ENCODE results near the gene GNAI1.

Gene GNAI1

GRCh38 chr7:80134536-80135308 is at the start of gene GNAI1:
GNAI1 (plus strand) TSS chr7:80134831; CDS start chr7:80135161, 330 bp downstream.
- peak; percentile 28 for DNase-seq

- no peak for DNase-seq
Observed at GRCh38 chr7:80087051-80087770, 47.4 kb upstream of the GNAI1 start.

DNA sequence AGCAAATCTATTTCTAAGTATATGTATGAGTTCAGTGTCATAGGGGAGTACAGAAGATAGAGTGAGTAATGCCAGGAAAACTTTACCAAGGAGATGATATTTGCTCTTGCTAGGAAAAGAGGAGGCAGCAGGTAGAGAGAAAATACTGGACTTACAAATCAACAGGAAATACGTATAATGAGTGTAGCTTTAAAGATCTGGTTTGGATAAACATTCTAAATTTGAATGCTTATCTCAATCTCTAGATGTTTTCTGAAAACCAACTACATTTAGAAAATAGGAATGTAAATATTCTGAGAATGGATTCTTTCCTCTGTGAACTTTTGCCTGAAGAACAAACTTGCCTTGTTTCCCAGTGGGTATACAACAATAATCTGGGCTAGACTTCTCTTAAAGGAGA is 46.9 kb upstream of the GNAI1 start:
- no peak for DNase-seq

DNA sequence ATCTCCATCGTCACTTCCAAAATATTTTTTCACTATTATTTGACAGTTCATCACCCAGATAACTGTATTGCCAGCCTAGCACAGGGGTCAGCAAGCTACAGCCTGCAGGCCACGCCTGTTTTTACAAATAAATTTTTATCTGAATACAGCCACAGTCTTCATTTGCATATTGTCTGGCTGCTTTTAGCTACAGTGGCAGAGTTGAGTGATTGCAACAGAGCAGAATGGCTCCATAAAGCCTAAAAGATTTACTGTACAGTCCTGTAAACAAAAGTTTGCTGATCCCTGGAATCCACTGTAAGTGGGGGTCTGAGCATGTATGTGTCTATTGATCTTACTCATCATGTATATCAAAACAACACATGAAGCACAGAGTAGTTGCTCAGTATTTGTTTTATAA is 45.9 kb upstream of the GNAI1 start:
- no peak for DNase-seq

- DNase-seq = no peak
Observed at GRCh38 chr7:80089366-80089765, 45.3 kb upstream of the GNAI1 start.

DNA sequence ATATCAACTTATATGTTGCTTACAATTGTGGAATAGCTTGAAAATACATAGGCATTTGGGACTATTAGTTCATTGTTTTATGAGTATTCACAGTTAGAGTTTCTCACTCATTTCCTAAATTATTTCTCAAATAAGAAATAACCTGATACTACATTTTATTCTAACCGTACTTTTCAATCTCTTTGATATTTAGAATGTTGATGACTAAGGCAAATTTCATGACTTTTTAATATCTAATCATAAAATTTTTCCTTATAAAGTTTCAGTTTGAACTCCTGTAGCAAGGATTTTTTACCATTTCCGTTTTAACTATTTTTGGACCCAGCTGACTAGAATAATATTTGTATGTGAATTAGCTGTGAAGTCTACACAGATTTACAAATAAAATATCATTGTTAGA is 41.3 kb upstream of the GNAI1 start:
- no peak for DNase-seq

DNA sequence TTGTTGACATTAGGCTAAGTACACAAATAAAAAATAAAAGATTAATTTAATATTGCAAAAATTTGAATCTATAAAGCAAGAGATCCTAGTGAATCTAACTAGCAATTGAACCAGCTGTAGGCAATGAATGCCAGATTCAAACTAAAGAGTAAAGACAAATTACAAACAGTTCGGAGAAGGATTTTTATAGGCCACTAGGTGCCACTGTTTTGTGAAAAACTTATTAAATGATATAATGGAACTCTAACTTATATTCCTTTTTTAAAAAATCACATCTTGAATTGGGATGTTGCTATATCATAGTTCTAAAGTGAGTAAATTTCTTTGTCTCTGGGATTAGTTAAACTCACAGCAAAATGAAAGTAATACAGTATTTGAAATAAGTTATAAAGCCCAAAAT is 39.1 kb upstream of the GNAI1 start:
- DNase-seq = no peak

DNA sequence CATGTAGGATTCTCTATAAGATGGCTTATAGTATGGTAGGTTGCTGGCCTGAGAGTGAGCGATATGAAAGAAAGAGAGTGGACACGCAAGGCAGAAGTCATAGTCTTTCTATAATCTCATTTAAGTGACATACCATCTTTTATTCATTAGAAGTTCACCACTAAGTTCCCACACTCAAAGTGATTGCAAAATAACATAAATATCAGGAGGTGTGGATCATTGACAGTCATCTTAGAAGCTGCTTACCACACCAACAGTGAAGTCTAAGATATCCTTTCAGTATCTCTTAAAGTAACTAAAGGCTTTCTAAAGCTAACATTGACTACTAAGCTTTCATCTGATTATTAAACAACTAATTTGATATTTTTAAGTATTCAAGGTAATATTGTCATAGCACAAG is 36.9 kb upstream of the GNAI1 start:
- DNase-seq = no peak

DNA sequence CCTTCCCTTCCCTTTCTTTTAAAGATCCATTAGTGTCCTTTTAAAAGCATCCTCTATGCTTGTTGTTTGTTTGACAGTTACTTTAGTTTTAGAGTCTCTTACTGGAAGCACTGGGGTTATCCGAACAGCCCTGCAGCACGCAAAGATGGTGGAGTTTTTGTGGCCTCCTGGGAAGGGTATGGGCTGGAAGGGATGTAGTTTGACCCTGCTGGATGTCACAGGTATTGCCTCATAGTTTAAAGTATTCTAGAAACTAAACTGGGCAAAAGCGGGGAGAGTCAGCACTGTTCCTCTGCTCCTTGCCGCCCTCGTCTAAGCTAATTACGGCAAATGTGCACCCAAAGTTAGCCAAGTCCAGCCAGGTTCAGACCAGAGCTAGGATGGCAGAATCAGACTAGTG is 35.8 kb upstream of the GNAI1 start:
- DNase-seq = no peak

GRCh38 chr7:80100254-80100653 is 34.4 kb upstream of the GNAI1 start:
- DNase-seq = no peak

DNA sequence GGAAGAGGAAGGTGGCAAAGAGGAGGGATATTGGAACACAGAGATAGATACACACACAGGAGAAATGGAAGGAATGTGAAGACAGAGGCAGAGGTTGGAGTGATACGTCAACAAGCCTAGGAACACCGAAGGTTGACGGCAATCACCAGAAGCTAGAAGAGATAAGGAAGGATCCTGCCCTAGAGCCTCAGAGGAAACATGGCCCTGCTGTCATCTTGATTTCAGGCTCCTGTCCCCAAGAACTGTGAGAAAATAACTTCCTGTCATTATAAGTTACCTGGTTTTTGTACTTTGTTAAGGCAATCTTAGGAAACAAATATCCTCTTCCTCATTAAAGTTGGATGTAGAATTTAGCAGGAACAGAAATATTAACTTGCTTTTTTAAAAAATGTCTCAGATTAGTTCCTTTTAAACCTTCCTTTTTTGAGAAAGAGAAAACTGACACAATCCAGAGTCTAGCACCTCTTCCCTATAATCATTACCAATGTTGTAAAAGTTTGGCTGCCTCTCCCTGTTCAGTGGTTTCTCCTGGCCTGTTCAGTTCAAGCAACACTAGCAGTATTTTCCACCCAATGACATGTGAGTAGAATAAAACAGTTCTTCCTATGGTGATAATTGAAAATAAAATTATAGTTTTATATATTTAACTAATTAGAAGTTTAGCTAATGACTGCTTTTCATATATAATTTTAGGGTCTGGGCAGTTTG is 28.8 kb upstream of the GNAI1 start:
- no peak for DNase-seq

DNA sequence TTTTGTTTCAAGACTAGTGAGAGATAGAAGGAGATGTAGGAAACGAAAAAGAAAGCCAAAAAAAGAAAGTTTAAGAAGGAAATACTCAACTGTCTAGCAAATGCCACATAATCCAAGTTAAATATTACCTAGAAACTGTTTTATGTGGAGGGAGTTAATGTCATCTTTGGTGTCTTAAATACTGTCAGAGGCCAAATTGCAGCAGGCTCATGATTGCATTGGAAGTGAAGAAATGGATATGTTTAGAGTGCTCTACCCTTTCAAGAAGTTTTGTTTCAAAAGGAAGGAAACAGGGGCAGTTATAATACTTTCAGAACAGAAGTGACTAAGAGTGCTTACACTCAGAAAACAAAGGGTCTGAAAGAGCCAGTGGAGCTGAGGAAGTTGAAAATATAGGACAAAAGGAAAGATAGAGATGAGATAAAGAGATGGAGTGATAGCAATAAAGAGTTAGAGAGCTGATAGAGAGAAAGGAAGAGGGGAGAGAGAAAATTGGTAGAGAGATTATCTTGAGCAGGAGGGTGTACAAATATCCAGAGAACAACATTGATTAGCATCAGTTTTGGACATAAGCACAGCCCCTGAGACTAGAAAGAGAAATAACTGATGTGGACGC is 28.0 kb upstream of the GNAI1 start:
- peak; percentile 1 for DNase-seq

DNA sequence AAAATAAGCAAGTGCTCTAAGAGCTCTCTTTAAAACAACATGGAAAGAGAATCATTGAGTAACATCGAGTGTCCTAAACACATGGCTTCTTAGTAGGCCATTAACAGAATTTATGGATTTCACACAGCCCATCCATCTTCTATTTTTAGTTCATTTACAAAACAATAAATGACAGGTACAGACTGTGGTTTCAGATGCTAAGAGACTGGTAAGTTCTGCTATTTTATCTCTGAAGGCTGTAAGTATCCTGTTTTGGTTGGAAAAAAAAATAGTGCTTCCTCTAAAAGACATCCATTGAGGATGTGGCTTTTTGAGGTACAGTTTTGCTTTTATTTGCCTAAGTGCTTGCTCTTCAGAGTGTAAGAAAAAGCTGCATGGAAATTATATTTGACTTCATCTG is 27.4 kb upstream of the GNAI1 start:
- DNase-seq = no peak

DNA sequence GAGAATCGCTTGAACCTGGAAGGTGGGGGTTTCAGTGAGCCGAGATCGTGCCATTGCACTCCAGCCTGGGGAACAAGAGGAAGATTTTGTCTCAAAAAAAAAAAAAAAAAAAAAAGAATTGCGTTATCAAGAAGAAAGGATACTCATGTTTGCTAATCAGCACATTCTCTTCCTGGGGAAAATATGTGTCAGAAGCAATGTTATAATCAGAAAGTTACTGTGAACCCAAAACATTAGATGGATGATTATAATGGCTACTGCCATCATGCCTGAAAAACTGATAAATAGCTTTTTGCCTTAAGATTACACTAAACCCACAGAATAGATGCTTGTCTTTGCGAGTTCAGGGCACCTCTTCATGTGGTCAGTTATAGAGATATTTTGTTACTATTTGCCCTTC is 24.3 kb upstream of the GNAI1 start:
- no peak for DNase-seq

GRCh38 chr7:80114159-80114558 is 20.5 kb upstream of the GNAI1 start:
- DNase-seq = no peak

GRCh38 chr7:80124526-80125264 is 9.9 kb upstream of the GNAI1 start:
- DNase-seq = no peak

GRCh38 chr7:80127412-80128160 is 7.0 kb upstream of the GNAI1 start:
- no peak for DNase-seq

GRCh38 chr7:80128918-80129317 is 5.7 kb upstream of the GNAI1 start:
- no peak for DNase-seq

DNA sequence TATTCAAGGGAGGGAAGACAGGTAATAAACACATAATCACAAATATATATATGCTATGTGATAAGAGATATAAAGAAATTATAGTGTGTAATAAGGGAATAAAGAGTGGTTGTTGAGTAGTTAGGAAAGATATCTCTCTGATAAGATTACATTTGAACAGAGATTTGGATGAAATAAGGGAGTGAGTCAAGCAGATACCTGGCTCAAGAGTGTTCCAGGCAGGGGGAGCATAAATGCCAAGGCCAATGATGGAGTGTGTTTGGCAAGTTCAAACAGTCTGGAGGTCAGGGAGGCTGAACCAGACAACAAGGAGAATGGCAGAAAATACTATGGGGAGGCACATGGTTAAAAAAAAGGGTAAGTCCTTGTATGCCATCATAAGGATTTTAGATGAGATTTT is 4.8 kb upstream of the GNAI1 start:
- DNase-seq = no peak

DNA sequence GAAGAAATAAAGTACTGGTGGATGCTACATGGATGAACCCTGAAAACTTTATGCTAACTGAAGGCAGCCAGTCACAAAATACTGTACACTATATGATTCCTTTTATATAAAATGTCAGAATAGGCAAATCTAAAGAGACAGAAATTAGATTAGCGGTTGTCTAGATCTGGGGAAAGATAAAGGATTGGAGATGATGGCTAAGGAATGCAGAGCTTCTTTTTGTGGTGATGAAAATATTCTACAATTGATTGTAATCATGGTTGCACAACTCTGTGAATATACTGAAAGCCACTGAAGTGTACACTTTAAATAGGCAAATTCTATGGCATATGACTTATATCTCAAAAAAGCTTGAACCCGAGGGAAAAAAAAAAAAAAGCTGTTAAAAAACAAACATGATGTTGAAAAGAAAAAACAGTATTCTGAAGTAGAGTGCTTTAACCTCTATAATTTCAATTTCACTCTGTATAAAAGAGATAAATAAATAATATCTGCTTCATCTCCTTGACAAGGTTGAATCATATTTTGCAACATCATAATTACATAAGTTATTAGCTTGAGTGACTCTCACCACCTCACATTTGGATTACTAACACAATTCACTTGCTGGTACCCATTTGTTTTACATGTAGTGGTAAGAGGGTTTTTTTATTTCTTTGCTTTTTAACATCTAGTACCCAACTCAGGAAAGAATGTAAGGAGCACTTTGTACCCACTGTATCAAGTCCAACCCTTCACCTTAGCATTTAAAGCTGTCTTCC is 2.8 kb upstream of the GNAI1 start:
- no peak for DNase-seq

DNA sequence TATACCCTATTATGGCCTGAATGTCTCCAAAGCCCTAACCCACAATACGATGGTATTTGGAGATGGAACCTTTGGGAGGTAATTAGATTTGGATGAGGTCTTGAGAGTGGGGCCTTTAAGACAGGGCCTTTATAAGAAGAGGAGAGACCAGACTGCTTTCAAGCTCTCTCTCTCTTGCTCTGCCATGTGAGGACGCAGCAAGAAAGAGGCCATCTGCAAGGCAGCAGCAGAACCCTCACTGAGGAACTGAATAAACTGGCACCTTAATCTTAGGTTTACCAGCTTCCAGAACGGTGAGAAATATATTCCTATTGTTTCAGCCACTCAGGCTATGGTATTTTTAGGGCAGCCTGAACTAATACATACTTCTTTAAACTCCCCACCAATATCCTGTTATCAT is 2.0 kb upstream of the GNAI1 start:
- DNase-seq = no peak
